Stimulated activated CD4-positive, alpha-beta T cell treated with anti-CD3 and anti-CD28 coated beads, Interleukin-12 subunit alpha, Interleukin-12 subunit beta, amount 100 ng/mL, for 4 hours (primary cell): ENCODE data around the gene PIPOX.

ENCODE experiments used
- DNase-seq: peaks from one replicate; pipeline ENCODE4 v3.0.0-alpha.2; 2020

The PIPOX gene

DNA sequence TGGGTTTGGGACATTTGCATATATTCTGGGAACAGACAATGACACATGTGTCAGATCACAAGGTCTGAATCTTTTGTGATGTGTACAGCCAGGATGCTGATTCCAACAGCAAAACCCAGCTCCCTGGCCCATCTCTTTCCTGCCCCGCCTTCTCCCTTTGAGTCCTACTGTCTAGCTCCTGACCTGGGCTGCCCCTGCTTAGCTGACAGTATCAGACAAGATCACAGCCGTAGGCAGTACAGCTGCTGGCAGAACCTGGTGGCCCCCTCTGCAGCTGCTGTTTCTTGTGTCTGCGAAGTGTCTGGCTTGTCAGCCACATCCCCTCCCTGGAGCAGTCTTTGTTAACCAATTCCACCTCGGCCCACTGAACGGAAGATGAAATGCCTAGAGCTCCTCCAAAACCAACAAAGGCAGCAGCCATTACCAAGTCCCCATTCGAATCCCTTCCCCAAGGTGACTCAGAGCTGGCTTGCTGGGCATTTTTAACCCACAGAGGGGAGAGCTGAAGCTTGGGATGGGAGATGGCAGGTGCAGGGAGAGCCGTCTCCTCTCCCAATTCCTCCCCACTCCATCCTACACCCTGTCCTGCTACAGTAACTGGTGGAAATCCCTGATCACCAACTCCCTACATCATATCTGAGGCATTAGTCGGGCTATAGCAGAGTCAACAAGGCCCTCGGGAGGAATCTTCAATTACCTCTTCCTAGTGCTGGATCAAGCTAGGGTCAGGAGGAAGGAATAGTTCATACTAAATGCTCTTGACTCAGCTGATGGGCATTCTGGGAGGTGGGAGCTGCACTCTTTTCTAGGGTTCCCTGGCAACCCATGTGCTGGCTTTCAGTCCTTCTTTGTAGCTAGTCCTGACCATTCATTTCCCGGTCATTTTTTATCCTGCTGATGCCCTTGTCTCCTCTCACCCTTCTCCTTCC, 5.8 kb downstream of the PIPOX start:
- DNase-seq: no peak

GRCh38 chr17:29049541-29050145, 6.7 kb downstream of the PIPOX start:
- no peak for DNase-seq

GRCh38 chr17:29050176-29050575, 7.2 kb downstream of the PIPOX start:
- DNase-seq: no peak

DNA sequence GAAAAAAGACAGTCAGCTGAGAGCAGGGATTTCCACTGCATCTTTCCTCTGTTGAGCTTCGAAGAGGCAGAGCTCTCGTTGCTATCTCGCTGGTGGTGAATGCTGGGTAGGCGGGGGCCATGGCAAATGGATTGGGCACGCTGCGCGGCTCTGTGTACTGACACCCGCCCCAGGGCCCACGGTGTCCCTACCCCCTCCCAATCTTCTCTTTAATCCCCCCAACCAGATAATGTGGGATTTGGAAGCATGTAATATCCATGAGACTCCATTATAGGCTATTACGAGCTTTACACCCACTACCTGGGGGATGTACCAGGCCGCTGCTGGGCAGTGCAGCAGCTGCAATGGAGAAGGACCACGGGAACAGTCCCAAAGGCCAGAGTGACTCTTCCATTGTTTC, 8.3 kb downstream of the PIPOX start:
- DNase-seq: no peak

DNA sequence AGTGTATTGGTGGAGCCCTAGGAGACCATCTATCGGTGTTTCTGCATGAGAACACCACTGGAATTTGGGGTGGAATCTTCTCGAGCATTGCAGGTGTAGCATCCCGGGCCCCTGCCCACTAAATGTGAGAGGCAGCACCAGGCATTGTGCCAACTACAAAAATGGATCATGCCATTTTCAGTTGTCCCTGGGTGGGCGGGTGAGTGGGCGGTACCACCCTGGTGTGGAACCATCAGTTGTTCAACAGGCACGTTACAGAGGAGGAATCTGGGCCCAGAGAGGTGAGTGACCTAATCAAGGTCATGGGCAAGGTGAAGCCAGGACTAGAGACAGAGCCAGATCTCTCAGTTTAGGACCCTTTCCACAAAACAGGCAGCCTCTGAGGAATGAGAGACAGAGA, 8.8 kb downstream of the PIPOX start:
- no peak for DNase-seq

DNA sequence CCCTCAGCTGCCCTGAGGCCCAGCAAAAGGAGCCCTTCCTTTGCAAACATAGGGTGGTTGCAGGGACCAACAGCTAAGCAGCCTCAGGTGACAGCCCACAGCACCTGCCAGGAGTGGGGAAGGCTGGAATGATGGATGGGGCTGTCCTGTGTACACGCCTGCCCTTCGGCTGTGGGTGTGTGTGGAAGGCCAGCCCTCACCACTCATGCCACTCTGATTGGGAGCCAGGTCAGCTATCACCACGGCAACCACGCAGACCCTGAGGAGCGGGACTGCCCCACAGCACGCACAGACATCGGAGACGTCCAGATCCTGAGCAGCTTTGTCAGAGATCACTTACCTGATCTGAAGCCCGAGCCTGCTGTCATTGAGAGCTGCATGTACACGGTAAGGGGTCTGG, 11.9 kb downstream of the PIPOX start:
- no peak for DNase-seq

GRCh38 chr17:29057361-29057760, 14.4 kb downstream of the PIPOX start:
- DNase-seq: no peak

- DNase-seq: no peak
Measured at GRCh38 chr17:29058391-29058790, 15.4 kb downstream of the PIPOX start.

GRCh38 chr17:29059281-29059680, 16.3 kb downstream of the PIPOX start:
- no peak for DNase-seq

GRCh38 chr17:29060475-29060874, 17.5 kb downstream of the PIPOX start:
- DNase-seq: no peak

- no peak for DNase-seq
Measured at GRCh38 chr17:29061036-29061435, 18.1 kb downstream of the PIPOX start.

GRCh38 chr17:29062215-29062614, 19.3 kb downstream of the PIPOX start:
- DNase-seq: no peak

- no peak for DNase-seq
Measured at GRCh38 chr17:29063992-29064391, 21.1 kb downstream of the PIPOX start.

- DNase-seq: no peak
Measured at GRCh38 chr17:29066047-29066446, 23.1 kb downstream of the PIPOX start.

DNA sequence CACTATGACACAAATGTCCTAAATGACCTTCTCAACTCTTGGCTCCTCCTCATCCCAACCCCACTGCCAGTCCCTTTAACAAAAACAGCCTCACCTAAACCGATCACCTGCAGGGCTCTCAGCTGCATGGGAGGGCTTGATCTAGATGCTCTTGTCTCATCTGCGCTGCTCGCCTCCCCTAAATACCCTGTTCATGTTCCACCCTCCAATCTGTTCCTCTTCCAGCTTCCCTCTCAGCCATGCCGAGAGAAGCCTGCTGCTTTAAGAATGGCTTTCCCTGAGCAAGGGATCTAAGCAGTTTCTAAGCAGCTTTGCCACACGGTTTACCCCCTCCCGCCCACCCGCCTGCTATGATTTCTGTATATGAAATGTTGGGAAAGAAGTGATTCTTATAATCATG, 23.7 kb downstream of the PIPOX start:
- no peak for DNase-seq

DNA sequence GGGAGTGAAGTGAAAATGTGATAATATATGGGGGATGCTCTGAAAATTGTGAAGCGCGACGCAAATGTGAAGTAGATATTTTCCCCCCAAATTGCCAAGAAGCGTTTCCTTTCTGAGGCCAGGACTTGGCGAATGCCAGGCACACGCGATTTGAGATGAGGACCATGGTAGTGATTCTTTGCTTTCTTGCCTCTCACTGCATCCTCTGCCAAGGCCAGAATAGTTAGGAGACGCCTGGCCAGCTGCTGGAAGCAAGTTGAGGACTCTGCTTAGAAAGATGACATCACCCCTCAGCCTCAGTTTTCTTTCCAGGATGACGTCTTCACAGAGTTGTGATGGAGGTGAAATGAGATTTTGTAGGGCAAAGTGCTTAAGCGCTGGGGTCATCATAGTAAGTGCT, 25.9 kb downstream of the PIPOX start:
- DNase-seq: no peak

- no peak for DNase-seq
Measured at GRCh38 chr17:29069526-29070041, 26.6 kb downstream of the PIPOX start.

DNA sequence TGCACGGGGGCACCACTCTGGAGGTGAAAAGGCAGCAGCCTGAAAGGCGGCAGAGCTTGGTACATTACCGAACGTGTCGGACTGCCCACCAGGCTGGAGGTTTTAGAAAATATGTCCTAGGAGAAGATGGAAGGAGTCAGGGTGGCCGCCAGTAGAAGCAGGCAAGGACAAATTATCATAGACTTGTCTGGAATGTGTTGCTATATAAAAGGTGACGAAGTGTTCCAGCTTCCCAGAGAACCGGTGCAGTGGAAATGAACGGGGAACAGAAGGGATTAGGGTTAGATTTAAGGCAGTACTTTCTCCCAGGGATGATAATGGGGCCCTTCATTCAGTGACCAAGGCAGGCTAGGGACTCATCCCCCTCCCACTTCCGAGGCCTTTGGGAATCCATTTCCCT, 27.4 kb downstream of the PIPOX start:
- DNase-seq: no peak

GRCh38 chr17:29070781-29071180, 27.8 kb downstream of the PIPOX start:
- DNase-seq: no peak

DNA sequence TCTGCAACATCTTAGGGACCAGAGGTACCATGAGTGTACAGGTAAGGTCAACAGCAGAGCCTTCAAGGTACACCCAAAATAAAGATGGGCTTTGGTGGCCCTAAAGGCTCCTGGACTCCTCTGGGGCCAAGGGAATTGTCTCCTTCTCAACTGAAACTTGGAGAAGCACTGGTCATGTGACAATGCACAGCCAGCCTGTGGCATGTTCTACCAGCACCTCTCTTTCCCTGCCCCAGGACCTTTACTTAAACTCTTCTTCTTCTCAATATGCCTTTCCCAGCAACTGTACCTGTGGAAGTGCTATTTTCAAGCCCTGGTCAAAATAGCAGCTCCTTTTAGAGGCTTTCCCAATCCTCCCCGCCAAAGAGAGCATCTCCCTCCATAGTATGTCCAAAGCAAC, 28.4 kb downstream of the PIPOX start:
- no peak for DNase-seq

GRCh38 chr17:29073045-29073444, 30.1 kb downstream of the PIPOX start:
- no peak for DNase-seq

GRCh38 chr17:29073520-29073919, 30.6 kb downstream of the PIPOX start:
- DNase-seq: no peak

DNA sequence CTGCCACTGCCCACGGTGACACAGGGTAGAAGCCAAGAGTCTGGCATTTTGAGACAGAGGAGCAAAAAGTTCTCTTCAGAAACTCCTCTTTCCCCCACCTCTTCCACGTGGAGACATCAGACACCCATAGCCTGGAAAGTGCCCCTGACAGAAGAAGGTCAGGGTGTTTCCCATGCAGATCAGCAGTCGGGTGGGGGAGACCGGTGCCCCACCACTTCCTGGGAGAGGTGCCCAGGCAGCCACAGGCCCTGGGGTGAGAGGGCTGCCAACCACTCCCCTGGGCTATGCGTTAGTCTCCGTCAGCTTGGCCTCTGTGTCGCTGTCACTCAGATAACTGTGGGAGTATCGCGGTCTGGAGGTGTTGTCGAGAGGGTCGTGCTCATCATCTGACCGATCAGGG, 31.5 kb downstream of the PIPOX start:
- no peak for DNase-seq

DNA sequence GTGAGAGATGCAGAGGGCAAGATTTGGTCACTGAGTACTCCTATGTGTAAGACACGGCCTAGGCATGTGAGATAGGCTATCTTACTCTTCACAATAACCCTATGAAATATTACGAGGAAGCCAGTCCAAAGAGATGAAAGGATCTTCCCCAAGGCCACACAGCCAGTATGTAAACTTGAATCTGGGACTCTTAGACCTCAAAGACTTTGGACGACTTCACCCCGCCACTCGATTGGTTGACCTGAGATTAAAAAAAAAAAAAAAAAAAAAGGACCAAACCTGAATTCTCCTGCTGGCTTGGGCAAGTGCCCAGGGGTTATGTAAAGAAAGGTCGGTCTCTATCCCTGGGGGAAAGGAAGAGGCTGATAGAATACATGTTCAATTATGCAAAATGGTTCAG, 33.1 kb downstream of the PIPOX start:
- no peak for DNase-seq
